SK-N-SH treated with all-trans-retinoic acid at 6 μM for 48 hours (cell line): ENCODE measurements around the gene KIAA0825.

ENCODE experiments used
- ATAC-seq: fragments of 200-7000 bp; cut with Tn5 transposase; 3 replicates; pipeline ENCODE4 v1.9.1; 2020; ENCODE audit warnings: mild to moderate bottlenecking, moderate library complexity
- ARNTL ChIP-seq: fragments of 450-650 bp; formaldehyde crosslinking; IDR thresholded peaks from 2 replicates; pipeline ENCODE4 v1.5.0; 2020; ENCODE audit warnings: low read depth, mild to moderate bottlenecking, moderate library complexity, borderline replicate concordance
- BACH2 ChIP-seq: fragments of 250-450 bp; sonication (Bioruptor Pico); IDR thresholded peaks from 2 replicates; pipeline ENCODE4 v1.9.0; 2021; ENCODE audit warnings: mild to moderate bottlenecking, borderline replicate concordance
- CSDC2 ChIP-seq: fragments of 250-450 bp; sonication (Bioruptor Pico); IDR thresholded peaks from 2 replicates; pipeline ENCODE4 v1.5.0; 2020; ENCODE audit warnings: mild to moderate bottlenecking, moderate library complexity
- ESRRG ChIP-seq: fragments of 250-450 bp; sonication (Bioruptor Pico); IDR thresholded peaks from 2 replicates; pipeline ENCODE4 v1.6.1; 2021; ENCODE audit warnings: mild to moderate bottlenecking
- GLIS3 ChIP-seq: fragments of 250-450 bp; sonication (Bioruptor Pico); IDR thresholded peaks from 2 replicates; pipeline ENCODE4 v1.5.0; 2020; ENCODE audit warnings: mild to moderate bottlenecking, moderate library complexity
- OSR1 ChIP-seq: fragments of 250-450 bp; sonication (Bioruptor Pico); IDR thresholded peaks from 2 replicates; pipeline ENCODE4 v1.8.0; 2022; ENCODE audit warnings: moderate library complexity, mild to moderate bottlenecking, inconsistent platforms
- PPARA ChIP-seq: fragments of 250-450 bp; sonication (Bioruptor Pico); IDR thresholded peaks from 2 replicates; pipeline ENCODE4 v1.5.0; 2020; ENCODE audit warnings: mild to moderate bottlenecking, borderline replicate concordance
- RARB ChIP-seq: fragments of 250-450 bp; sonication (Bioruptor Pico); IDR thresholded peaks from 2 replicates; pipeline ENCODE4 v1.8.0; 2021; ENCODE audit warnings: mild to moderate bottlenecking, moderate library complexity
- SNAI2 ChIP-seq: fragments of 250-450 bp; sonication (Bioruptor Pico); IDR thresholded peaks from 2 replicates; pipeline ENCODE4 v1.5.0; 2020; ENCODE audit warnings: mild to moderate bottlenecking, moderate library complexity
- TCF4 ChIP-seq: fragments of 250-450 bp; sonication (Bioruptor Pico); IDR thresholded peaks from 2 replicates; pipeline ENCODE4 v1.8.0; 2021; ENCODE audit warnings: mild to moderate bottlenecking, moderate library complexity, borderline replicate concordance
- TOX ChIP-seq: fragments of 250-450 bp; sonication (Bioruptor Pico); IDR thresholded peaks from 2 replicates; pipeline ENCODE4 v1.8.0; 2021; ENCODE audit warnings: mild to moderate bottlenecking, moderate library complexity, borderline replicate concordance
- ZC3H10 ChIP-seq: fragments of 250-450 bp; sonication (Bioruptor Pico); IDR thresholded peaks from 2 replicates; pipeline ENCODE4 v1.5.1; 2021; ENCODE audit warnings: mild to moderate bottlenecking, moderate library complexity
- ZFP3 ChIP-seq: fragments of 250-450 bp; sonication (Bioruptor Pico); IDR thresholded peaks from 2 replicates; pipeline ENCODE4 v1.5.0; 2020; ENCODE audit warnings: mild to moderate bottlenecking, moderate library complexity
- ZFP30 ChIP-seq: fragments of 450-650 bp; formaldehyde crosslinking; IDR thresholded peaks from 2 replicates; pipeline ENCODE4 v1.5.0; 2022; ENCODE audit warnings: mild to moderate bottlenecking, moderate library complexity
- ZNF565 ChIP-seq: fragments of 450-650 bp; formaldehyde crosslinking; conservative IDR thresholded peaks from 2 replicates; pipeline ENCODE4 v1.5.0; 2020; ENCODE audit warnings: low read depth, mild to moderate bottlenecking, moderate library complexity
- ZNF8 ChIP-seq: fragments of 450-650 bp; formaldehyde crosslinking; IDR thresholded peaks from 2 replicates; pipeline ENCODE4 v1.5.0; 2020; ENCODE audit warnings: mild to moderate bottlenecking, moderate library complexity
- TF ChIP-seq, protein P1 (sequence below): fragments of 250-450 bp; sonication (Bioruptor Pico); IDR thresholded peaks from 2 replicates; pipeline ENCODE4 v1.5.1; 2020; ENCODE audit warnings: low read depth, mild to moderate bottlenecking, moderate library complexity
- TF ChIP-seq, protein P2 (sequence below): fragments of 250-450 bp; sonication (Bioruptor Pico); IDR thresholded peaks from 2 replicates; pipeline ENCODE4 v1.8.0; 2020; ENCODE audit warnings: mild to moderate bottlenecking, moderate library complexity, borderline replicate concordance
- TF ChIP-seq, protein P3 (sequence below): fragments of 250-450 bp; sonication (Bioruptor Pico); IDR thresholded peaks from 2 replicates; pipeline ENCODE4 v1.8.0; 2021; ENCODE audit warnings: low read depth, mild to moderate bottlenecking, moderate library complexity, borderline replicate concordance
- TF ChIP-seq, protein P4 (sequence below): fragments of 250-450 bp; sonication (Bioruptor Pico); IDR thresholded peaks from 2 replicates; pipeline ENCODE4 v1.5.0; 2020; ENCODE audit warnings: mild to moderate bottlenecking, moderate library complexity
- TF ChIP-seq, protein P5 (sequence below): fragments of 250-450 bp; sonication (Bioruptor Pico); IDR thresholded peaks from 2 replicates; pipeline ENCODE4 v1.5.1; 2021; ENCODE audit warnings: mild to moderate bottlenecking, moderate library complexity

Gene KIAA0825

DNA sequence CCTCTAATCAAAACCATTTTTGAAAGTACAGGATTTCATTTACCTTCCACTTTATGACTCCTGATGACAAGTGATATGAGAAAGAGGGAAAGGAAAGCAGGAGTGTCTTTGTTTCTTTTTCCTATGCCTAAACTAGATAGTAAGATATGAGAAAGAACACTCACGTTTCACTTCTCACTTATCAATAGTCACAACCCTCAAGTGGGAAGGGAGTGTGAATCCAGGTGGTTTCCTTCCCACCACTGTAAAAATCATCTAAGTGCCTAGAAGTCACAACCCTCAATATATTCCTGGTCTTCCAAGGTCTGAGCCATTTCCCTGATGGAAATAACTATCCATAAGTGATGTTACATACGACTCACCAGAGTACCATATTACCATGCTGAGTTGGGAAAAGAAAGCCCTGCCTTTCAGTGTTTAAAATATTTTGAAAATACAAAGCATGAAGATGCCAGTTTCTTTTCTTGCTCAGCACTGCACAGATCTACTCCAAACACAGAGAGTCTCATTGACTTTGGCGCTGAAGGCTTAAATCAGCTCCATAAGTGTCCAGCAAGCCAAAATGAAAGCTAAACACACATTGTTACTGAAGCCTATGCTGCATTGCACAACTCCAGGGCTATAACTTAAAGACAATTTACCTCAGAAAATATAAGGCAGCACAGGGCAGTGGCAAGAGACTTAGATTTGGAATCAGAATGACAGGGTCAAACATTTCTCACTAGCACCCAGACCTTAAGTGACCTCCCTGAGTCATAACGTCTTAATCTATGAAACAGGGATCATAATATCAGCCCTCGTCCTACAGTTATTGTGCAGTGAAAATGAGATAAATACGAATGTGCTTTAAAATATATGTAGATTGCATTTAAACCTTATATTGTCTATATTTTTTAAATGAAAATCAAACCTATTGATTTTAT is 301.2 kb downstream of the KIAA0825 start:
- ATAC-seq, result peak; percentile 67

DNA sequence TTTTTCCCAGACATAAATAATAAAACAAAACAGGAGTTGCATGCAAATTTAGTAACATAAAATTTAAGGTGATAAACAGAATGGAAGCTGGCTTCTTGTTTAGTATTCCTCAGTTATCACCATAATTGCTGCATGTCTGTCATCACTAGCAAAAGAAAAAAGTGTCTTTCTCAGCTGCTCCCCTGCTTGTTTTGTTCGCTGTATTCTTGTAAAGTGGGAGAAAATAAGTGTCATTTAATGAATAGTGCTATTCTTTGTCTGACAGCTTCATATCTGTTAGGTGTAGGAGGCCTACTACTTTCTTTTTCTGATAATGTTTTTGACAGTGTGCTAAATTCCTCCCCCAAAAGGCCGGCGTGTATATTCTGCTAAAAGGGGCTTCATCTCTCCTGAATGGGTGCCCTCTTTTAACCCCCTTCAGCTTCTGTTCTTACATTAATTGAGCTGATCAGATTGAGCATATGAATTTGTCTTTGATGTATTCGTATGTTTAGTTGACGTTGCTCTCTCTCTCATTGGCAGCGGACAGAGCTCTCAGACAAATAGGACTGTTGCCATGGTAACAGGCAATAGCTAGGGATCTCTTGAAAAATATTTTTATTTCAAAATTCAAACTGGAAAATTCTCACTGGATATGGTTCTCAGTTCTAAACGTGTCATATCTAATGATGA is 303.8 kb downstream of the KIAA0825 start:
- no peak for TF ChIP-seq PPARA (CRISPR knock-in tag)
- TF ChIP-seq ARNTL (CRISPR knock-in tag), result no peak
- no peak for TF ChIP-seq ESRRG (CRISPR knock-in tag)
- no peak for TF ChIP-seq TCF4
- no peak for TF ChIP-seq ZNF8 (CRISPR knock-in tag)
- TF ChIP-seq, protein P1, sequence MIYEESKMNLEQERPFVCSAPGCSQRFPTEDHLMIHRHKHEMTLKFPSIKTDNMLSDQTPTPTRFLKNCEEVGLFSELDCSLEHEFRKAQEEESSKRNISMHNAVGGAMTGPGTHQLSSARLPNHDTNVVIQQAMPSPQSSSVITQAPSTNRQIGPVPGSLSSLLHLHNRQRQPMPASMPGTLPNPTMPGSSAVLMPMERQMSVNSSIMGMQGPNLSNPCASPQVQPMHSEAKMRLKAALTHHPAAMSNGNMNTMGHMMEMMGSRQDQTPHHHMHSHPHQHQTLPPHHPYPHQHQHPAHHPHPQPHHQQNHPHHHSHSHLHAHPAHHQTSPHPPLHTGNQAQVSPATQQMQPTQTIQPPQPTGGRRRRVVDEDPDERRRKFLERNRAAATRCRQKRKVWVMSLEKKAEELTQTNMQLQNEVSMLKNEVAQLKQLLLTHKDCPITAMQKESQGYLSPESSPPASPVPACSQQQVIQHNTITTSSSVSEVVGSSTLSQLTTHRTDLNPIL (CRISPR knock-in tag), result no peak
- TF ChIP-seq ZC3H10 (CRISPR knock-in tag), result no peak
- no peak for TF ChIP-seq ZFP3 (CRISPR knock-in tag)
- TF ChIP-seq SNAI2 (CRISPR knock-in tag), result no peak
- no peak for TF ChIP-seq OSR1
- no peak for ATAC-seq

More for the DNA sequence above, 301.2 kb downstream of the KIAA0825 start:
- TF ChIP-seq, protein P1 (CRISPR knock-in tag), result no peak
- TF ChIP-seq BACH2 (CRISPR knock-in tag) (no peak), ZC3H10 (CRISPR knock-in tag) (no peak), RARB (no peak), ZNF8 (CRISPR knock-in tag) (no peak), ZFP30 (CRISPR knock-in tag) (no peak), ARNTL (CRISPR knock-in tag) (no peak), ZNF565 (CRISPR knock-in tag) (no peak), GLIS3 (CRISPR knock-in tag) (no peak), CSDC2 (CRISPR knock-in tag) (no peak), PPARA (CRISPR knock-in tag) (no peak)
- TF ChIP-seq, protein P2, sequence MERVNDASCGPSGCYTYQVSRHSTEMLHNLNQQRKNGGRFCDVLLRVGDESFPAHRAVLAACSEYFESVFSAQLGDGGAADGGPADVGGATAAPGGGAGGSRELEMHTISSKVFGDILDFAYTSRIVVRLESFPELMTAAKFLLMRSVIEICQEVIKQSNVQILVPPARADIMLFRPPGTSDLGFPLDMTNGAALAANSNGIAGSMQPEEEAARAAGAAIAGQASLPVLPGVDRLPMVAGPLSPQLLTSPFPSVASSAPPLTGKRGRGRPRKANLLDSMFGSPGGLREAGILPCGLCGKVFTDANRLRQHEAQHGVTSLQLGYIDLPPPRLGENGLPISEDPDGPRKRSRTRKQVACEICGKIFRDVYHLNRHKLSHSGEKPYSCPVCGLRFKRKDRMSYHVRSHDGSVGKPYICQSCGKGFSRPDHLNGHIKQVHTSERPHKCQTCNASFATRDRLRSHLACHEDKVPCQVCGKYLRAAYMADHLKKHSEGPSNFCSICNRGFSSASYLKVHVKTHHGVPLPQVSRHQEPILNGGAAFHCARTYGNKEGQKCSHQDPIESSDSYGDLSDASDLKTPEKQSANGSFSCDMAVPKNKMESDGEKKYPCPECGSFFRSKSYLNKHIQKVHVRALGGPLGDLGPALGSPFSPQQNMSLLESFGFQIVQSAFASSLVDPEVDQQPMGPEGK (CRISPR knock-in tag), result no peak
- TF ChIP-seq, protein P3, sequence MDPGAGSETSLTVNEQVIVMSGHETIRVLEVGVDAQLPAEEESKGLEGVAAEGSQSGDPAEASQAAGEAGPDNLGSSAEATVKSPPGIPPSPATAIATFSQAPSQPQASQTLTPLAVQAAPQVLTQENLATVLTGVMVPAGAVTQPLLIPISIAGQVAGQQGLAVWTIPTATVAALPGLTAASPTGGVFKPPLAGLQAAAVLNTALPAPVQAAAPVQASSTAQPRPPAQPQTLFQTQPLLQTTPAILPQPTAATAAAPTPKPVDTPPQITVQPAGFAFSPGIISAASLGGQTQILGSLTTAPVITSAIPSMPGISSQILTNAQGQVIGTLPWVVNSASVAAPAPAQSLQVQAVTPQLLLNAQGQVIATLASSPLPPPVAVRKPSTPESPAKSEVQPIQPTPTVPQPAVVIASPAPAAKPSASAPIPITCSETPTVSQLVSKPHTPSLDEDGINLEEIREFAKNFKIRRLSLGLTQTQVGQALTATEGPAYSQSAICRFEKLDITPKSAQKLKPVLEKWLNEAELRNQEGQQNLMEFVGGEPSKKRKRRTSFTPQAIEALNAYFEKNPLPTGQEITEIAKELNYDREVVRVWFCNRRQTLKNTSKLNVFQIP (CRISPR knock-in tag), result no peak
- TF ChIP-seq, protein P4, sequence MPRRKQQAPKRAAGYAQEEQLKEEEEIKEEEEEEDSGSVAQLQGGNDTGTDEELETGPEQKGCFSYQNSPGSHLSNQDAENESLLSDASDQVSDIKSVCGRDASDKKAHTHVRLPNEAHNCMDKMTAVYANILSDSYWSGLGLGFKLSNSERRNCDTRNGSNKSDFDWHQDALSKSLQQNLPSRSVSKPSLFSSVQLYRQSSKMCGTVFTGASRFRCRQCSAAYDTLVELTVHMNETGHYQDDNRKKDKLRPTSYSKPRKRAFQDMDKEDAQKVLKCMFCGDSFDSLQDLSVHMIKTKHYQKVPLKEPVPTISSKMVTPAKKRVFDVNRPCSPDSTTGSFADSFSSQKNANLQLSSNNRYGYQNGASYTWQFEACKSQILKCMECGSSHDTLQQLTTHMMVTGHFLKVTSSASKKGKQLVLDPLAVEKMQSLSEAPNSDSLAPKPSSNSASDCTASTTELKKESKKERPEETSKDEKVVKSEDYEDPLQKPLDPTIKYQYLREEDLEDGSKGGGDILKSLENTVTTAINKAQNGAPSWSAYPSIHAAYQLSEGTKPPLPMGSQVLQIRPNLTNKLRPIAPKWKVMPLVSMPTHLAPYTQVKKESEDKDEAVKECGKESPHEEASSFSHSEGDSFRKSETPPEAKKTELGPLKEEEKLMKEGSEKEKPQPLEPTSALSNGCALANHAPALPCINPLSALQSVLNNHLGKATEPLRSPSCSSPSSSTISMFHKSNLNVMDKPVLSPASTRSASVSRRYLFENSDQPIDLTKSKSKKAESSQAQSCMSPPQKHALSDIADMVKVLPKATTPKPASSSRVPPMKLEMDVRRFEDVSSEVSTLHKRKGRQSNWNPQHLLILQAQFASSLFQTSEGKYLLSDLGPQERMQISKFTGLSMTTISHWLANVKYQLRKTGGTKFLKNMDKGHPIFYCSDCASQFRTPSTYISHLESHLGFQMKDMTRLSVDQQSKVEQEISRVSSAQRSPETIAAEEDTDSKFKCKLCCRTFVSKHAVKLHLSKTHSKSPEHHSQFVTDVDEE, result no peak

DNA sequence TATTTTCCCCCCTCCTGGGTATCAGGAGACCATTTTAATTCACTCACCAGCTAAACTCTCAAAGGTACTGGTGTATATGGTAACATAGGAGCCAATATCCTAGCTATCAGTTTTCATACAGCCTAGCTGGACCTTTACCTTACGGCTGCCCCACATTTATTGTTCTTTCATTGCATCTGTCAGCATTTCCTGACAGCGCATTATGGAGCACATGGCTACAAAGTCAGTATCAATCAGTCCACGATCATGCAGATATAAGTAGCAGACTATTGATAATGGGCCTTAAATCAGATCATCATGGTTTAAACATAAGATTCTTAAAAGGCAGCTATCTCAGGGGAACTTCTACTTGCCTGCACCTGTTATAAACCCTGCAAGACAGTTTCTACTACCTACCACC is 304.7 kb downstream of the KIAA0825 start:
- no peak for ATAC-seq
- TF ChIP-seq ZNF8 (CRISPR knock-in tag) (no peak), PPARA (CRISPR knock-in tag) (no peak), BACH2 (CRISPR knock-in tag) (no peak), CSDC2 (CRISPR knock-in tag) (no peak), SNAI2 (CRISPR knock-in tag) (no peak), ZNF565 (CRISPR knock-in tag) (no peak), ESRRG (CRISPR knock-in tag) (no peak), ZFP3 (CRISPR knock-in tag) (no peak), GLIS3 (CRISPR knock-in tag) (no peak), ZC3H10 (CRISPR knock-in tag) (no peak), ARNTL (CRISPR knock-in tag) (no peak), OSR1 (no peak), TOX (CRISPR knock-in tag) (no peak)
- TF ChIP-seq, protein P1 (CRISPR knock-in tag), result no peak
- TF ChIP-seq, protein P5, sequence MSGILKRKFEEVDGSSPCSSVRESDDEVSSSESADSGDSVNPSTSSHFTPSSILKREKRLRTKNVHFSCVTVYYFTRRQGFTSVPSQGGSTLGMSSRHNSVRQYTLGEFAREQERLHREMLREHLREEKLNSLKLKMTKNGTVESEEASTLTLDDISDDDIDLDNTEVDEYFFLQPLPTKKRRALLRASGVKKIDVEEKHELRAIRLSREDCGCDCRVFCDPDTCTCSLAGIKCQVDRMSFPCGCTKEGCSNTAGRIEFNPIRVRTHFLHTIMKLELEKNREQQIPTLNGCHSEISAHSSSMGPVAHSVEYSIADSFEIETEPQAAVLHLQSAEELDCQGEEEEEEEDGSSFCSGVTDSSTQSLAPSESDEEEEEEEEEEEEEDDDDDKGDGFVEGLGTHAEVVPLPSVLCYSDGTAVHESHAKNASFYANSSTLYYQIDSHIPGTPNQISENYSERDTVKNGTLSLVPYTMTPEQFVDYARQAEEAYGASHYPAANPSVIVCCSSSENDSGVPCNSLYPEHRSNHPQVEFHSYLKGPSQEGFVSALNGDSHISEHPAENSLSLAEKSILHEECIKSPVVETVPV (CRISPR knock-in tag), result no peak
